ENCODE measurements around the gene ZSCAN21. TPM values are rescaled to one million over a fixed set of nuclear protein-coding genes. Genes with fewer than 3 reads are reported as not detected.
A peak's percentile ranks its signal among the peaks of the same experiment; 100 is the strongest.

ZSCAN21 gene
- total RNA-seq, 3 donors from 2014 or later, result 12.8 to 21.8 (median 13.0) TPM

DNA sequence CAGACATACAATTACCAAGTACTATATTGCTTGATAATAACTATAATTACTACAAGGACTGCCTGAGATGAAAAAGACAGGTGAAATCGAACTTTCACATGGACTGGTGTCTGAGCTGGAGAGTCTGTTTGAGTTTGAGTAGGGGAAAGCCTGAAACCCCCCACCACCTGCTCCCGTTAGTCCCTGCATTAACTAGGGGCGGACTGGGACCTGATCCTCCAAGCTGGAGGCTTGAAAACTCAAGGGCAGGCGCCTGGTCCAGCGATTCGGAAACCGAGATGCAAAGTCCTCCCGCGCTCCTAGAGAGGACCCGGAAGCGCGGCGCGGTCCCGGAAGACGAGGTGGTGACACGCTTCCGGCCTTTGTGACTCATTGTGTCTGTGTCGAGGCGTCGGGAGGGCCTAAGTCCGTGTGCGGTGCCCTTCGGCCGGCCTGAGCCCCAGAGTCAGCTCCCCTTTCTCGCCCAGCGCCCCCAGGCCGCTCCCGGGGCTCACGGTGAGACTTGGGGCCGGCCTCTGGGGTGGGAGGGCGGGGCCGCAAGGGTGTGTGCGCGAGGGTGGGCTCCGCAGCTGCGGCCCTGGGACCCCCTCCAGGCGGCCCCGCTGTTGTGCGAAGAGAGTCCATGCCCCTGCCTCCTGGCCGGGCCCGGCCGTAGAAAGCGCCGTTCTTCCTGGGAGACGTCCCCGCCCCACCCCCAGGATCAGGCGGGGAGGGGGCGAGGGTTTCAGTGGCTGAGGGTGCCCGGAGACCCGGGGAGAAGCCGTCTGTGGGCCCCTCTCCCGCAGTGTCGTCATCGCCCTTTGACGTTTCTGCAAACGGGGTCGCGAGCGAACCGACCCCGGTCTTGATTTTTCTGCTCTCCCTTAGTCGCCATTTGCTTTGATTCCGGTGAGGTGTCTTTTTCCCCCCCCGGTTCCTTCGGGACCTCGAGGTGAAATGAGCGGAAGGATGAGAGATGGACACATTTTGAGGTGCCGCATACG, 34.1 kb upstream of the ZSCAN21 start, which contains the start of gene ZKSCAN1:
TSS of gene ZKSCAN1 (plus strand) at position 365 of the 983 bp plus-strand sequence. CDS start 7,911 bp downstream, outside the sequence.
- intact Hi-C loops (cut with DNase I; ENCODE audit: low total_unique reads), result loop anchor here (10.0 kb wide), 1 partner anchor 69 kb away; the partner anchor contains the start of genes COPS6 and ZNF3
- Histone ChIP-seq H3K27ac (peak within 1 kb of the TSS; percentile 99 to 100), H3K27me3 (no peaks in the 10 kb centered on the region), H3K4me3 (peak within 1 kb of the TSS; percentile 93 to 100 (median 100)), H3K4me1 (peaks cover 4 to 10% of the 10 kb centered on the region in 2 donors), H3K36me3 (no peaks in the 10 kb centered on the region), H3K9me3 (no peaks in the 10 kb centered on the region)
- DNase-seq (ENCODE audit: low spot score in 2 of 2), result peak; percentile 84 to 87
- TF ChIP-seq POLR2A (IDR thresholded peaks at IDR 0.05), result peak; percentile 77
- peak; percentile 92 to 97 (median 94) for TF ChIP-seq POLR2AphosphoS5 (IDR thresholded peaks at IDR 0.05)
- TF ChIP-seq, protein P1, sequence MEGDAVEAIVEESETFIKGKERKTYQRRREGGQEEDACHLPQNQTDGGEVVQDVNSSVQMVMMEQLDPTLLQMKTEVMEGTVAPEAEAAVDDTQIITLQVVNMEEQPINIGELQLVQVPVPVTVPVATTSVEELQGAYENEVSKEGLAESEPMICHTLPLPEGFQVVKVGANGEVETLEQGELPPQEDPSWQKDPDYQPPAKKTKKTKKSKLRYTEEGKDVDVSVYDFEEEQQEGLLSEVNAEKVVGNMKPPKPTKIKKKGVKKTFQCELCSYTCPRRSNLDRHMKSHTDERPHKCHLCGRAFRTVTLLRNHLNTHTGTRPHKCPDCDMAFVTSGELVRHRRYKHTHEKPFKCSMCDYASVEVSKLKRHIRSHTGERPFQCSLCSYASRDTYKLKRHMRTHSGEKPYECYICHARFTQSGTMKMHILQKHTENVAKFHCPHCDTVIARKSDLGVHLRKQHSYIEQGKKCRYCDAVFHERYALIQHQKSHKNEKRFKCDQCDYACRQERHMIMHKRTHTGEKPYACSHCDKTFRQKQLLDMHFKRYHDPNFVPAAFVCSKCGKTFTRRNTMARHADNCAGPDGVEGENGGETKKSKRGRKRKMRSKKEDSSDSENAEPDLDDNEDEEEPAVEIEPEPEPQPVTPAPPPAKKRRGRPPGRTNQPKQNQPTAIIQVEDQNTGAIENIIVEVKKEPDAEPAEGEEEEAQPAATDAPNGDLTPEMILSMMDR (IDR thresholded peaks at IDR 0.05), result no peak

DNA sequence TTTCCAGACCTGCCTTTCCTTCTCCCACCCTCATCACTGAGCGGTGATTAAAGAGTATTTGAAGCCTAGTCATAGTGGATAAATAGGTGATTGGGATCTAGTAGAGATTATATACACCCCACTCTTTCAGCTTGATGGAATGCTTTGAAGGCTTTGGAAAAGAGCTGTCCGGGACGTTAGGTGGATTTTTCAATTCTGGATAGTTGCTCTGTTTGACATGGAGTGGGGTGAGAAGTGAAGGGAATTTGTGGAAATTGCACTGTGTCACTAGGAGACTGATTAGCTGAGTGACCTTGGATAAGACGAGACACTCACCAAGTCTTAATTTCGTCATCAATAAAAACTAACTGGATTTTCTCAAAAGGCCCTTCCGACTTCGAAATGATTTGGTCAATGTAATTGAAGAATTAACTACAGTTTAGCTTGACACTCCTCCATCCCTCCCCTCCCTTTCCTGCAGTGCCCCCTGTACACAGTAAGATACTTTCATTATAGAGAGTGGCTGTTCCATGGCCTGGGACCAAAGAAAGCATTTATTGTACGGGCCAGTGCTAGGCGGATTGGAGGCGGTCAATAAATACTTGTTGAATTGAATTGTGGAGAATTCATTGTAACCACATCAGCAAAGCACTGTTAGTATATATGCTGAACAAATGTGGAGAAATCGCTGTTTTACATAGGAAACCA, 33.2 kb upstream of the ZSCAN21 start:
- intact Hi-C loops (cut with DNase I; ENCODE audit: low total_unique reads), result loop anchor here (10.0 kb wide), 1 partner anchor 68 kb away; the partner anchor contains the start of genes COPS6 and ZNF3
- Histone ChIP-seq H3K27ac (peak overlapping the region; percentile 99 to 100), H3K4me3 (peak overlapping the region; percentile 93 to 100 (median 100)), H3K36me3 (no peaks in the 10 kb centered on the region), H3K4me1 (peaks cover 4 to 10% of the 10 kb centered on the region in 2 donors), H3K9me3 (no peaks in the 10 kb centered on the region), H3K27me3 (no peaks in the 10 kb centered on the region)
- DNase-seq (ENCODE audit: low spot score in 2 of 2), result no peak
- TF ChIP-seq, protein P1 (IDR thresholded peaks at IDR 0.05), result no peak
- TF ChIP-seq POLR2A (IDR thresholded peaks at IDR 0.05) (no peak), POLR2AphosphoS5 (IDR thresholded peaks at IDR 0.05) (no peak)

DNA sequence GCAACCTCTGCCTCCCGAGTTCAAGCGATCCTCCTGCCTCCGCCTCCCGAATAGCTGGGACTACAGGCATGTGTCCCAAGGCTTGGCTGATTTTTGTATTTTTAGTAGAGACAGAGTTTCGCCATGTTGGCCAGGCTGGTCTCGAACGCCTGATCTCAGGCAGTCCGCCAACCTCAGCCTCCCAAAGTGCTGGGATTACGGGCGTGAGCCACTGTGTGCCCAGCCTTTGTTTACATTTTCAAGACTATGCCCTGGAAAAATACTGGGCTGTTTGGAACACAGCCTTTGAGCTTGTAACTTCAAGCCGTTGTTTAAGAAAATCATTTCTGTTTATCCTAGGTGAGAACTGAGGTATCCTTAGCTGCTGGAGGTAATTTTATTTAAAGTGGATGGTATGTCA, 32.3 kb upstream of the ZSCAN21 start:
- TF ChIP-seq, protein P1 (IDR thresholded peaks at IDR 0.05), result no peak
- TF ChIP-seq POLR2AphosphoS5 (IDR thresholded peaks at IDR 0.05) (no peak), POLR2A (IDR thresholded peaks at IDR 0.05) (no peak)
- Histone ChIP-seq H3K36me3 (no peaks in the 10 kb centered on the region), H3K4me1 (peaks cover 4 to 10% of the 10 kb centered on the region in 2 donors), H3K9me3 (no peaks in the 10 kb centered on the region), H3K27me3 (no peaks in the 10 kb centered on the region), H3K4me3 (peak overlapping the region in 2 of 3 donors; percentile 37 to 100), H3K27ac (peak overlapping the region; percentile 49 to 100)
- intact Hi-C loops (cut with DNase I; ENCODE audit: low total_unique reads), result loop anchor here (10.0 kb wide), 1 partner anchor 68 kb away; the partner anchor contains the start of genes COPS6 and ZNF3
- DNase-seq (ENCODE audit: low spot score in 2 of 2), result no peak

DNA sequence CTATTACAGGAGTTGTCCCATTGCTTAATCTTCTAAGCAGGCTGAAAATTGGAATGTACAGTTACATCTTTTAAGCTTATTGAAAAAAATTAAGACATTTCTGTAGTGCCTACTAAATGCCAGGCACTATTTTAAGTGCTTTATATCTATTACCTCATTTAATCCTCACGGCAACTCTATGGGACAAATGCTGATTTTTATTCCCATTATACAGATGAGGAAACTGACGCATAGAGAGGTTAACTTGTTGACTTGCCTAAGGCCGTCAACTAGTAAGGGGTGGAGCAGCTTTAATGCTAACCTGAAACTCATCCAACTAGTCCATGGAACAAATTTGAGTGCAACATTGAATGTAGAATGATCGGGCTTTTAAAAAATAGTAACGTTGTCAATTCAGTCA, 31.7 kb upstream of the ZSCAN21 start:
- H3K27ac ChIP-seq, result peak overlapping the region; percentile 49 to 100
- DNase-seq (ENCODE audit: low spot score in 2 of 2), result no peak
- H3K36me3 ChIP-seq, result no peaks in the 10 kb centered on the region
- no peak overlapping the region for H3K4me3 ChIP-seq
- intact Hi-C loops (cut with DNase I; ENCODE audit: low total_unique reads), result loop anchor here (10.0 kb wide), 1 partner anchor 67 kb away; the partner anchor contains the start of genes COPS6 and ZNF3
- H3K4me1 ChIP-seq, result peaks cover 4 to 5% of the 10 kb centered on the region in 2 donors
- no peak for TF ChIP-seq POLR2A (IDR thresholded peaks at IDR 0.05)
- no peak for TF ChIP-seq POLR2AphosphoS5 (IDR thresholded peaks at IDR 0.05)
- TF ChIP-seq, protein P1 (IDR thresholded peaks at IDR 0.05), result no peak
- no peaks in the 10 kb centered on the region for H3K27me3 ChIP-seq
- no peaks in the 10 kb centered on the region for H3K9me3 ChIP-seq
